ENCODE measurements around the gene B2M. TPM values are rescaled to one million over a fixed set of nuclear protein-coding genes. Genes with fewer than 3 reads are reported as not detected.
"Not testable (repeated sequence)": the region's sequence is repeated elsewhere in the genome, so short reads cannot be mapped to it uniquely, and the experiment has no call there.

Gene B2M
- total RNA-seq, 1 donor from 2014 or later: 808 TPM

DNA sequence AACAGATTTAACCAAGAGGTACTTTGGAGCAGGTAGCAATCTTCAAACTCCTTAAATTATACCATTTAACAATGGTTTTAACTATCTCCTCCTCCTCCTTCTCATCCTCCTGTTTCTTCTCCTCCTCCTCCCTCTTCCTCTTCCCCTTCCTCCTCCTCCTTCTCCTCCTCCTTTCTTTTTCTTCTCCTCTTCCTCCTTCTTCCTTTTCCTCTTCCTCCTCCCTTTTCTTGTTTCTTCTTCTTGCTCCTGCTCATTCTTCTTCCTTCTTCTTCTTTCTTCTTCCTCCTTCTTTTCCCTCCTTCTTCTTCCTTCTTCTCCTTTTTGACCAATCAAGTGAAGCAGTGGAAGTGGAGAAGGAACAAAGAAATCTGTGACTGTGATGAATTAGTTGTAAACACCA, 14.3 kb upstream of the B2M start:
- no peaks in the 10 kb centered on the region for H3K36me3 ChIP-seq (ENCODE audit: control insufficient read depth, insufficient read depth, low read length)
- FAIRE-seq (no peak), DNase-seq (ENCODE audit: low read depth) (no peak)
- TF ChIP-seq, protein P1, sequence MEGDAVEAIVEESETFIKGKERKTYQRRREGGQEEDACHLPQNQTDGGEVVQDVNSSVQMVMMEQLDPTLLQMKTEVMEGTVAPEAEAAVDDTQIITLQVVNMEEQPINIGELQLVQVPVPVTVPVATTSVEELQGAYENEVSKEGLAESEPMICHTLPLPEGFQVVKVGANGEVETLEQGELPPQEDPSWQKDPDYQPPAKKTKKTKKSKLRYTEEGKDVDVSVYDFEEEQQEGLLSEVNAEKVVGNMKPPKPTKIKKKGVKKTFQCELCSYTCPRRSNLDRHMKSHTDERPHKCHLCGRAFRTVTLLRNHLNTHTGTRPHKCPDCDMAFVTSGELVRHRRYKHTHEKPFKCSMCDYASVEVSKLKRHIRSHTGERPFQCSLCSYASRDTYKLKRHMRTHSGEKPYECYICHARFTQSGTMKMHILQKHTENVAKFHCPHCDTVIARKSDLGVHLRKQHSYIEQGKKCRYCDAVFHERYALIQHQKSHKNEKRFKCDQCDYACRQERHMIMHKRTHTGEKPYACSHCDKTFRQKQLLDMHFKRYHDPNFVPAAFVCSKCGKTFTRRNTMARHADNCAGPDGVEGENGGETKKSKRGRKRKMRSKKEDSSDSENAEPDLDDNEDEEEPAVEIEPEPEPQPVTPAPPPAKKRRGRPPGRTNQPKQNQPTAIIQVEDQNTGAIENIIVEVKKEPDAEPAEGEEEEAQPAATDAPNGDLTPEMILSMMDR (IDR thresholded peaks at IDR 0.05; ENCODE audit: insufficient read depth, low read length, severe bottlenecking): no peak
- no peak overlapping the region for H3K4me3 ChIP-seq (ENCODE audit: low read depth, low read length)
- H3K27me3 ChIP-seq (ENCODE audit: control insufficient read depth, insufficient read depth, low read length): peaks cover 2% of the 10 kb centered on the region

DNA sequence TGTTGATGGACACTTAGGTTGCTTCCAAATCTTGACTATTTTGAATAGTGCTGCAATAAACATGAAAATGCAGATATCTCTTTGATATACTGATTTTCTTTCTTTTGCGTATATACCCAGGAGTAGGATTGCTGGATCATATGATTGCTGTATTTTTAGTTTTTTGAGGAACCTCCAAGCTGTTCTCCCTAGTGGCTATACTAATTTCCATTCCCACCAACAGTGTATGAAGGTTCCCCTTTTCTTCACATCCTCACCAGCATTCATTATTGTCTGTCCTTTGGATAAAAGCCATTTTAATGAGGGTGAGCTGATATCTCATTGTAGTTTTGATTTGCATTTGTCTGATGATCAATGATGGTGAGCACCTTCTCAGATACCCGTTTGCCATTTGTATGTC, 12.7 kb upstream of the B2M start:
- DNase-seq (ENCODE audit: low read depth) (no peak), FAIRE-seq (no peak)
- TF ChIP-seq, protein P1 (IDR thresholded peaks at IDR 0.05; ENCODE audit: insufficient read depth, low read length, severe bottlenecking): no peak
- Histone ChIP-seq H3K4me3 (ENCODE audit: low read depth, low read length) (no peak overlapping the region), H3K27me3 (ENCODE audit: control insufficient read depth, insufficient read depth, low read length) (peaks cover 2% of the 10 kb centered on the region), H3K36me3 (ENCODE audit: control insufficient read depth, insufficient read depth, low read length) (no peaks in the 10 kb centered on the region)

DNA sequence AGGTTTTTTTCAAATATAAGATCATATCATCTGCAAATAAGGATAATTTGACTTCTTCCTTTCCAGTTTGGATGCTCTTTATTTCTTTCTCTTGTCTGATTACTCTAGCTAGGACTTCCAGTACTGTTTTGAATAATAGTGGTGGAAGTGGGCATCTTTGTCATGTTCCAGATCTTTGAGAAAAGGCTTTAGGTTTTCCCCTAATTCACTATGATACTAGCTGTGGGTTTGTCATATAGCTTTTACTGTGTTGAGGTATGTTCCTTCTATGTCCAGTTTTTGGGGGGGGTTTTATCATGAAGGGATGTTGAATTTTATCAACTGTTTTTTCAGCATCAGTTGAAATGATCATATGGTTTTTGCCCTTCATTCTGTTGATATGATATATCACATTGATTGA, 10.6 kb upstream of the B2M start:
- not testable (repeated sequence) for H3K4me3 ChIP-seq (ENCODE audit: low read depth, low read length); FAIRE-seq; H3K36me3 ChIP-seq (ENCODE audit: control insufficient read depth, insufficient read depth, low read length); DNase-seq (ENCODE audit: low read depth); H3K27me3 ChIP-seq (ENCODE audit: control insufficient read depth, insufficient read depth, low read length)

DNA sequence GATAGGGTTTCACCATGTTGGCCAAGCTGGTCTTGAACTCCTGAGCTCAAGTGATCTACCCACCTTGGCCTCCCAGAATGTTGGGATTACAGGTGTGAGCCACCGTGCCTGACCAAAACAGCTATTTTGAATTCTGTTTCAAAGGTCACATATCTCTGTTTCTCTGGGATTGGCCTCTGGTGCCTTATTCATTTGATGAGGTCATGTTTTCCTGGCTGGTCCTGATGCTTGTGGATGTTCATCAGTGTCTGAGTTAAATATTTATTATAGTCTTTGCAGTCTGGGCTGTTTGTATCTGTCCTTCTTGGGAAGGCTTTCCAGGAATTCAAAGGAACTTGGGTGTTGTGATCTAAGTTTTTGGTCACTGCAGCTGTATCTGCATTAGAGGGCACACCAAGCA, 5.3 kb upstream of the B2M start:
- no peak overlapping the region for H3K4me3 ChIP-seq (ENCODE audit: low read depth, low read length)
- TF ChIP-seq, protein P1 (IDR thresholded peaks at IDR 0.05; ENCODE audit: insufficient read depth, low read length, severe bottlenecking): no peak
- FAIRE-seq (no peak), DNase-seq (ENCODE audit: low read depth) (no peak)
- no peaks in the 10 kb centered on the region for H3K27me3 ChIP-seq (ENCODE audit: control insufficient read depth, insufficient read depth, low read length)
- no peaks in the 10 kb centered on the region for H3K36me3 ChIP-seq (ENCODE audit: control insufficient read depth, insufficient read depth, low read length)

DNA sequence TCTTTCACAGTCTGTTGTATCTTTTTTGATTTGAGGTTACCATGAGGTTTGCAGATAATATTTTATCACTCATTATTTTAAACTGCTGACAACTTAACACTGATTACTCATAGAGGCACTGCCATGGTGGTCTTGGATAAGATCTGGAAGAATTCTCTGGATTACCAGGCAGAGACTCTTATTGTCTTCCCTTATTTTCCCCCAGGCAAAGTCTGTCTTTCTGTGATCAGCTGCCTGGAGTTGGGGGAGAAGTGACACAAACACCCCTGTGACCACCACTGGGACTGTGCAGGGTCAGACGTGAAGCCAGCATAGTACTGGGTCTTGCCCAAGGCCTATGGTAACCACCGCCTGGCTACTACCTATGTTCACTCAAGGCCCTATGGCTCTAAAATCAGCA, 4.9 kb upstream of the B2M start:
- TF ChIP-seq, protein P1 (IDR thresholded peaks at IDR 0.05; ENCODE audit: insufficient read depth, low read length, severe bottlenecking): no peak
- FAIRE-seq (no peak), DNase-seq (ENCODE audit: low read depth) (no peak)
- H3K27me3 ChIP-seq (ENCODE audit: control insufficient read depth, insufficient read depth, low read length): no peaks in the 10 kb centered on the region
- no peak overlapping the region for H3K4me3 ChIP-seq (ENCODE audit: low read depth, low read length)
- no peaks in the 10 kb centered on the region for H3K36me3 ChIP-seq (ENCODE audit: control insufficient read depth, insufficient read depth, low read length)

DNA sequence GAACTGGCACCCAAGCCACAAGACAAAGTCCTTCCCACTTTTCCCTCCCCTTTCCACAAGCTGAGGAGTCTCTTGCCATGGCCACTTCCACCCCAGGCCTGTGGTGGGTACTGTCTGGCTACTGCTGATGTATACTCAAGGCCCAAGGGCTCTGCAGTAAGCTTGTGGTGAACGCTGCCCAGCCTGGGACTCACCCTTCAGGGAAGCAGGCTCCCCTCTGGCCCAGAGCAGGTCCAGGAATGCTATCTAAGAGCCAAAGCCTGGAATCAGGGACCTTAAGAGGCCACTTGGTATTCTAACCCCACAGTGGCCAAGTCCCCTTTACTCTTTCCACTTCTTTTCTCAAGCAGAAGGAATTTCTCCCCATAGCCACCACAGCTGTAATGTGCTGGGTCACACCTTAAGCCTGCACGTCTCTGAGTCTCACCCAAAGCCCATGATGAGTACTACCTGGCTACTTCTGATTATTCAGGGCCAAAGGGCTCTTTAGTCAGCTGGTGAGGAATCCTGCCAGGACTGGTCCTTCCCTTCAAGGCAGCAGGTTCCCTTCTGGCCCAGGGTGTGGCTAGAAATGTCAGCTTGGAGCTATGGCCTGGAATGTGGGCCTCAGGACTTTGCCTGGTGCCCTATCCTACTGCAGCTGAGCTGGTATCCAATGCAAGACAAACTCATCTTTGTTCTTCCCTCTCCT, 4.2 kb upstream of the B2M start:
- Histone ChIP-seq H3K36me3 (ENCODE audit: control insufficient read depth, insufficient read depth, low read length) (no peaks in the 10 kb centered on the region), H3K4me3 (ENCODE audit: low read depth, low read length) (no peak overlapping the region), H3K27me3 (ENCODE audit: control insufficient read depth, insufficient read depth, low read length) (no peaks in the 10 kb centered on the region)
- TF ChIP-seq, protein P1 (IDR thresholded peaks at IDR 0.05; ENCODE audit: insufficient read depth, low read length, severe bottlenecking): no peak
- FAIRE-seq: no peak
- DNase-seq (ENCODE audit: low read depth): peak; percentile 85
